Endometrial microvascular endothelial cells (primary cell): ENCODE results near the gene NAA50. TPM values are rescaled to one million over a fixed set of nuclear protein-coding genes. Genes with fewer than 3 reads are reported as not detected.

Source experiments
- in situ Hi-C: cut with HindIII; loops from 2 replicates; pipeline ENCODE4 v1.10.0; 2017; ENCODE audit warnings: low sequenced_read_pairs, low pct_unique_long_range_greater_than_20kb; ENCODE audit errors: inconsistent ontology term
- total RNA-seq: library from RNA; depleted of rRNA; stranded (reverse); fragments of >200 nt; gene quantifications from one replicate; pipeline ENCODE4 v1.2.3, GENCODE V29; 2015; ENCODE audit errors: inconsistent ontology term

NAA50 gene
- total RNA-seq, 1 donor from 2014 or later = 143 TPM

DNA sequence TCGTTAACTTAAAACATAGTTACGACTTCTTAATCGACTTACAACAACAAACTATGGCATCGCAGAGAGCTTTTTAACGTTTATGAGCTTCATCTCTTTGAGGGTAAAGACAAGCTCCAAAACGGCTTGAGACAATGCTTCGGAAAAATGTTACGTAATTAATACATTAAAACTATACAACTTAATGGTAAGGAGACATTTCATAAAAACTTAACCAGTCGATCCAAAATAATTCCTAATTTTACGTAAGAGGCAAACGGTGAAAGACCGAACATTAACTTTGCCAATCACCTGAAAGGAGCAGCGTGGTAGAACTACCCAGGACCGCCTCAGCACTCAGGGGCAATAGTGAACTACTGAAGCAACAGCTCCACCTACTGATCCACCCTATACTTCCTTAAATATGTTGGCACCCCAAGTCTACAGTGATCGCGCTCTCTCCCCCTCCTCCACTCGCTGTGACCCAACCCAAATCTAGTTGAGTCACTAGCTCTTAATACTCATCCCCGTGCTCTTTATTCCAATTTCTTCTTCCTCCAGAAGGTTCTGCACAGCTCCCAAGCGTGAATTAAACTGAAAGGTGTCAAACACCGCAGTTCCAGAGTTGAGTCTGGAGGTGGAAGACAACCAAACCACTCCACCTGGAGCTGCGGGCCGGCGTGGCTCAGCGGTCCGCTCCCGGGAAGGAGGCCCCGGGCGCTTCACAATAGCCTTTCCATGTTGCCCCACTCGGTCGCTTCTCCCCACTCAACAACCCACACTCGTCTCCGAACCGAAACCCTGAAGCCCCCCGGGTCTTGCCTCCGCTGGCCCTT, 901 bp downstream of the NAA50 start:
- in situ Hi-C loops = no loop called here

- in situ Hi-C loops = no loop called here
Observed at GRCh38 chr3:113743006-113743630, 2.9 kb downstream of the NAA50 start.

DNA sequence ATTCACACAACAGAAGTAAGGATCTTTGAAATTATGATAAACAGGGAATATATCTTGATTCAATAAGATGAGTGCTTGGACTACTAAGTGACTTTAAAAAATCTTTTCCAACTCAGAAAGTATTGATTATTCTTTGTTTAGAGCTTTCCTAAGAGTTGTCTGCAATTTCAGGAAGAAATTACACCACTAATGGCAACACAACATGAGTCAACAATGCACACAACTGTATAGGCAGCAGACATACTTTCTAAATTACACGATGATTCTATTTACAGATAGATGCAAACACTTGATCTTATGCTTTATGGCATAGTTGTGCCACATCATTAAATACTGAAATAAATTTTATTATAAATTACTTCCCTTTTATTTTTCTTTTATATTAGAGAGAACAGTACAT, 4.4 kb downstream of the NAA50 start:
- in situ Hi-C loops = no loop called here

DNA sequence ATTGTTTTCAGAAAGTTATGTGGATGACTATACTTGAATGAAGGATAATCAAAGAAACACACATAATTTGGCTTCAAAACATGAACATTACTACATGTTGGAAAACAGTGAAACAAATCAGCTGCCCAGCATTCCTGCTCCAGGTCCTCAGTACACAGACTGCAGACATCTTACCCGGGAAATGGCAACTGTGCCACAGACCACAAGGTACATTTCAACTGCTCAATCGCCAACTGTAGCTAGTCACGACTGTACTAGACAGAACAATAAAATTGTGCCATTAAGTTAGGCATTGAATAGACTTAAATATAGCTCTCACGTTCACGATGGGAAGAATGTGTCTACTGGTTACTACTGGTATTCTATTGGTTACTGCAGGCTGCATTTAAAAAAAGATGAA, 5.0 kb downstream of the NAA50 start:
- in situ Hi-C loops = no loop called here

DNA sequence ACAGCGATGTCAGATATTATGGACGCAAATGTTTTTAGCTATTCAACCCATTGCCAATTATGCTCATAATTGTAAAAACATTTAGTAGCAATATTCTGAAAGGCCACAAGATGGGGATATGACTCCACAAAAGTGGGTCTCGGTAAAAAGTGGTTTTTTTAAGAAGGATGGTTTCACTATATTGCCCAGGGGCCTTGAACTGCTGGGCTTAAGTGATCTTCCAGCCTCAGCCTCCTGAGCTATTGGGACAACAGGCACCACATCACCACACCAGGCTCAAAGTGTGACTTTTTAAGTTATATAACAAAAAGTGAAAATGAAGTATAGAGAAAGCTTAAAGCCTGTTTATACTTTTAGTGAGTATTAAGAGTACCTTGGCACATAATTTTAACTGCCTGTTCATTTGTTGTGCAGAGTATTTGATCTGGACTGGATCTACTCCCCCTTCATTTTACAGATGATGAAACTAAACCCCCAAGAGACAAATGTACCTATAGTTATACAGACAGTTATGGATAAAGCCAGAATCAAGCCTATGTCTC, 9.4 kb downstream of the NAA50 start:
- in situ Hi-C loops = no loop called here

DNA sequence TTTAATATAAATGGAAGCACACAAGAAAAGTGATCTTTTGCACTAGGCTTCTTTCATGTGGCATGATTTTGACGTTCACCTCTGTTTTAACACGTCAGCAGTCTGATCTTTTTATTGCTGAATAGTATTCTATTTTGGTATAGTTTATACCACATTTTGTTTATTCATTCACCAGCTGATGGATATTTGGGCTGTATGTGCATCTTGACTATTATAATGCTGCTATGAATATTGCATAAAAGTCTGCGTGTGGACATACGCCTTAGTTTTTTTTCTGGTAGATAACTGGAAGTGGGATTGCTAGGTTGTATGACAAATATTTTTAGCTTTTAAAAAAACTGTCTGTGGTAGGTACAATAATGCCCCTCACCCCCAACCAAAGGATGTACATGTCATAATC, 14.4 kb downstream of the NAA50 start:
- in situ Hi-C loops = no loop called here

DNA sequence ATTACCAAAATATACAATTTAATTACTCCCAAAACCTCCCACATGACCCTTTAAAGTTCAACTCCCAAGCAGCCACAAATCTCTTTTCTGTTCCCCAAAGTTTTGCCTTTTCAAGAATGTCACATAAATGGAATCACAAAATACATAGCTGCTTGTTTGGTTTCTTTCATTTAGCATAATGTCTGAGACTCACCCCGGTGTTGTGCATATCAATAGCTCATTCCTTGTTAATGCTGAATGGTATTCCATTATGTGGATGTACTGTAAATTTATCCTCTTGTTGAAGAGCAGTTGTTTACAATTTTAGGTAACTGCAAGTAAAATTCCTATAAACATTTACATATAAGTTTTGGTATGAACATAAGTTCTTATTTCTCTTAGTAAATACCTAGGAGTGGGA, 15.5 kb downstream of the NAA50 start:
- in situ Hi-C loops = no loop called here

GRCh38 chr3:113728661-113729060, 17.4 kb downstream of the NAA50 start:
- in situ Hi-C loops = no loop called here

GRCh38 chr3:113721636-113722035, 24.4 kb downstream of the NAA50 start:
- in situ Hi-C loops = no loop called here

DNA sequence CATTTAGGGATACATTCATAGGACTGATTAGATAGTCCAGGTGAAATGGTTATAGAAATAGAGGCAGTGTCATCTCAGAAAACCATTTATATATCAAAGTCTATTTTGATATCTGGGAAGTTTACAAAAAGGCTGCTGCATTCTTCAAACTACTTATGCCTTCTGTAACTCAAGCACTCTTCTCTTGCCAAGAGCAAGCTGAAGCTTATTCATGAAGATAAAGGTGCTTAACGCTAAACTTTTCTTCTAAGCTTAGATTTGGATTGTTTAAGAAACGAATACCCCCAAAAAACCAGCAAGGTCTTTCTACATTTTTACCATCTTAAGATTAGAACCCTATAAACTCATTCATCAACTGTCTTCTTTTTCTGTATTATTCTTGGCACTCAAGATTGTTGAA, 26.3 kb downstream of the NAA50 start:
- in situ Hi-C loops = no loop called here

- in situ Hi-C loops = no loop called here
Observed at GRCh38 chr3:113719294-113719693, 26.8 kb downstream of the NAA50 start.

DNA sequence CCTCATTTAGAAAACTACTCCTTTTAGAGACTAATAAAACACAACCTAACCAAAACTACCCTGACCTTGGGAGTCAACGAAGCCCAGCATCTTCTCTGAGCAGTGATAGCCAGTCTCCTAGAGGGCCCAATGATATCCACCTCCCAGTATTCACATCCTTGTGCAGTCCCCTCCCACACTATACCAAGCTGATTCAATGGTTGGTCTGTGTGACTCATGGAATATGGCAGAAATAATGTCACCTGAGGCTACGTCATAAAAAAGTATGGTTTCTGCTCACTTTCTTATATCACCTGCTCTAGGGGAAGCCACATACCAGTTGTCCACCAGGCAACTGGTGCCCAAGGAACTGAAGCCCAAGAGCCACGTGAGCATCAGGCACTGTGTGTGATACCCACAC, 28.2 kb downstream of the NAA50 start:
- in situ Hi-C loops = no loop called here

GRCh38 chr3:113717308-113717707, 28.7 kb downstream of the NAA50 start:
- in situ Hi-C loops = no loop called here

DNA sequence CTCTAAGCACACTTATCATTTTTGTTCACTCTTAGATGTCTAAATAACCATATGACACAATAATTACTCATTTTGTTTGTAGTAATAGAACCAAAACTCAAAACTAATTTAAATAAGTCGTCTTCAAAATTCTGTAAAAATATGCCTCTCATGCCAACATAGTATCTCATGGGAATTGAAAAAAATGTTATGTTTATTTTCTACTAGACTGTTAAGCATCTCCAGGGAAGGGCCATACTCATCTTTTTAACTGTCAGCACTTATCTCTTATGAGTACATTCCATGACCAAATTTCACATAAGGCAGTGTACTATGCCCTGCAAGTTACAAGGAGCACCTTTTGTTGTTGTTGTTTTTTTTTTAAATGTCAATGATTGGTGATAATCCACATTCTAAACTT, 31.3 kb downstream of the NAA50 start:
- in situ Hi-C loops = no loop called here

GRCh38 chr3:113712129-113712528, 33.9 kb downstream of the NAA50 start:
- in situ Hi-C loops = no loop called here

GRCh38 chr3:113707835-113708234, 38.2 kb downstream of the NAA50 start:
- in situ Hi-C loops = no loop called here

DNA sequence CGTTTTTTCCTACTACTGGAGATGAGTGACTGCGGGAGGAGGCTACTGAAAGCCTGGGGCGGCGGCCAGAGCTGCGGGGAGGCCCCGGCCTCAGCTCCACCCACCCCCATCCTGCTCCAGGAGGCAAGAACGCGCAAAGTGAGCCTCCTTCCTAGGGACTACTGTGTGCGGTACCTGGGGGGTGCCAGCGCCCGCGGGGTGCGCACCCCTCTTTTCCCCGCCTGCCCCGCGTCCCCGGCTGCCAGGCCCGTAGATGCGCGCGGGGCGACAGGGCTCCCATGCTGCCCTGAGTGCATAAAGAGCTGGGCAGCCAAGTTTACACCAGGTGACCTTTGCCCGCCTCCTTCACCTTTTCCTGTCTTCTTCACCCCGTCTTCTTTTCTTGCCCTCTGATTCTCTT, 47.1 kb downstream of the NAA50 start:
- in situ Hi-C loops = no loop called here

GRCh38 chr3:113698213-113698742, 47.8 kb downstream of the NAA50 start:
- in situ Hi-C loops = no loop called here

GRCh38 chr3:113697500-113698090, 48.5 kb downstream of the NAA50 start:
- in situ Hi-C loops = no loop called here
